22Rv1 (cell line): Measurements from ENCODE around the gene SEZ6L.

Experiments used
- CTCF ChIP-seq: fragments of 450-650 bp; IDR thresholded peaks from 2 replicates; pipeline ENCODE4 v1.5.1; 2017; ENCODE audit warnings: mild to moderate bottlenecking
- ZFX ChIP-seq: fragments of 450-650 bp; IDR thresholded peaks from 2 replicates; pipeline ENCODE4 v1.6.1; 2017; ENCODE audit warnings: antibody characterized with exemption, borderline replicate concordance

GRCh38 chr22:26417406-26417805, 248.1 kb downstream of the SEZ6L start:
- TF ChIP-seq CTCF (no peak), ZFX (no peak)
